Measurements from ENCODE around the gene ST3GAL5.
"Not testable (repeated sequence)": the region's sequence is repeated elsewhere in the genome, so short reads cannot be mapped to it uniquely, and the experiment has no call there.

ST3GAL5 gene

DNA sequence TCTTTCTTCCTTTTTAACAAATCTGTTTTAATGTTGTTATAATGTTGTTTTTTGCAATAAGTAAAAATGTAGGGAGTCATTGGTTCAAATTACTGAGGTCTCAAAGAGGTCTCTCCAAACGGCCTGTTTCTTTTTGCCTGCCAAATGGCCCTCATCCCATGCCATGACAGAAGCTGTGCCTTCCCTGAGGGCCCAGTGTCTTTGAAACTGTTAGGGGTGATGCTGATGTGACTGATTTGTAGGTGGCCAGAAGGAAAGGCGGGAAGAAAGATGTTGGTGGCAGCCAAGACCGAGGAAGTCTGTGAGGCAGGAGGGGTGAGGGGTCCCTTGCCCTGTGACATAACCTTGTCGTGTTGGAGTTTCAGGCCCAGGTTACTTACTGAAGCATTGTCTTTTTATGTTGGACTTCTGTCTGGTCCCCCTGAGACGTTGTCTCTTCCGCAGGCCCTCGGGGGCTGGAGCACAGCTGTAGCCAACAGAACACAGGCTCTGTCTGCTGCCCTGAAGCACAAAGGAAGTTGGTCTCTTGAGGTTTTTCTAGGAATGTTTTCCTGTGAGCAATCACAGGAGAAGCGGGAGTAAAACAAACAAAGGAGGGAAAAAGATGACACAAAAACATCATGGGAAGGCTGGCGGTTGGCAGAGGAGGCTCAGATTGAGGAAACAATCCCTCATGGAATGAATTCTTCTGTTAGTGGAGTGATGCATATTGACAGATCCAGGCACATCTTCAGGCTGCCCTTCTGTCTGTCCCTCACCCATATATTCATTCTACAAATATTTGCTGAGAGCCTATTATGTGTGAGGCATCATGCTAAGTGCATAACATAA is 4.9 kb upstream of the ST3GAL5 start:
- no peak for DNase-seq

DNA sequence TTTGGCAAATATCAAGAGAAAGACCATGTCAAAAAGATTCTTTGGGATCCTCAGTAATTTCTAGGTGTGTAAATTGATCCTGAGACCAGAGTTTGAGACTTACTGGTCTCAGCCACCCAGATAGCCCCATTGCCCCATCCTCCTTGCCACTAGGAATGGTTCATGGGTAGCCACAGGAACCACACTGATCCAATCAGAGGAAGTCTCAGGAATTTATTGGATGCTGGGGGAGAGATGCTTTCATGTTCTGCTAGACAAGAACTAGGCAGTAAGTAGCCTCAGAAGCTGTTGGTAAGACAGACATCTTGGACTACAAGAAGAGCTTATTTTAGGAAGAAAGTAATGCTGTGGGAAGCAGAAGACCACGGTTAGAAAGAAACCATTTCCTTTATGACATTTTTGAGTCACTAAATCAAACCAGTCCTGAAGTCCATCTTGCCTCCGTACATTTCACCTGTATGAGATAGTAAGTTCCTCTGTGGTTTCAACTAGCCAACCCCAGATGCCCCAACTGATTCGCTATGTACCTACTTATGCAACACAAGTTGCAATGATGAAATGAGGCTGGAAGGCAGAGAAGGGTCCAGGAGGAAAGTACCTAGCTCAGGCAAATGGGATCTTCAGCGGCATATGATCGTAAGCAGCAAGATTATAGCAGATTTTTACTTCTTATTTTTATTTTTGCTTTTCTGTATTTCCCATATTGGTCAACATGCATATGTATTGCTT is 3.6 kb upstream of the ST3GAL5 start:
- DNase-seq = no peak

DNA sequence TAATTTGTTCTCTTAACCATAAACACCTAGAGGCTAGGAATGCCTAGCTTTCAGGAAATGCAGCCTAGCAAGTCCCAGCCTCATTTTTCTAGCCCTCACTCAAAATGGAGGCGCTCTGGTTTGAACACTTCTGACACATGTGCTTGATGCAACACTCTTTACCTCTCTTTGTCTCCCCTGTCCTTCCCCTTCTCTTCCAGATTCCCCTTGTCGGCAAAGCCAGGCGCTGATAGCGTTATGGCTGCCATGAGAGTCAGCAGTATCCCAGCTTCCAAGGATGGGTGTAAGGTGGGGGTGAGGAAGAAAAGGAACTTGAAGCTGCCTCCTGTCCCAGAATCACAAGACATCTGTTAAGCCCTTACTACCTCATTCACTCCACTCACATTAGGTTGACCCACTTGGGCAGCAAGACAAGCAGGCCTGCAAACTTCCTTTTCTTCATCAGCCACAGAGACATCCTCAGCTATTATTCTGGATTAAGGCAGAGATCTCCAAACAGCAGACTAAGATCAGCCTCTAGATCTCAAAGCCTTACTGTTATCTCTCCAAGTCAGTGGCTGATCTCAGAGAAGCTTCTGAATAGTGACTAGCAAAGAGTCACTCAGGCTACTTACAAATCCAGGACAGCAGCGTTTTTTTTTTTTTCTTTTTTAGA is 1.9 kb upstream of the ST3GAL5 start:
- peak; percentile 48 to 81 (median 70) for DNase-seq

GRCh38 chr2:85889627-85890281 is 964 bp upstream of the ST3GAL5 start:
- DNase-seq = peak in 3 of 4 experiments; percentile 21 to 59 (median 43)

- peak; percentile 32 to 55 (median 40) for DNase-seq
Measured at GRCh38 chr2:85888020-85888683, 638 bp downstream of the ST3GAL5 start.

DNA sequence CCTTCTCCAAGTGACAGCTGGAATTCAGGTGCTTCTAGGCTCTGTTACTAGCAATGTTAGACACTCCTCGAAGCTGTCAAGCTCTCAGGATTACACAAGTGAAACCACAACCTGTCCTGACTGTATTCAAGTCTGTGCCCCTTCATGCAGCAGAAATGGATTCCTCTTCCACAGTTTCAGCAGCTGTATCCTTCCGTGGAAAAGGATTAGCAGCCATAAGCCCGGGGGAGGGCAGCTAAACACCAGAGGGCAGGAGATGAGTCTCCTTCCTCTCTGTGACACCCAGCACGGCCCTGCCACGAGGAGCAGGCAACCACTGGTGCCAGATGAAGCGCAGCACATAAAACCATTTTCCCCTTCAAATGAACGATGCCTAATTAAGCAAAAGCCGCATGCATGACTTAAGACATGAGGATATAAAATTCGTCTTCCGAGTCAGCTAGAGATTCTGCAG is 1.2 kb downstream of the ST3GAL5 start:
- peak; percentile 73 to 87 (median 84) for DNase-seq

- DNase-seq = peak; percentile 91 to 97 (median 94)
Measured at GRCh38 chr2:85886590-85886989, 2.2 kb downstream of the ST3GAL5 start.

GRCh38 chr2:85886141-85886540 is 2.6 kb downstream of the ST3GAL5 start:
- DNase-seq = no peak

- DNase-seq = not testable (repeated sequence)
Measured at GRCh38 chr2:85881781-85882180, 7.0 kb downstream of the ST3GAL5 start.

DNA sequence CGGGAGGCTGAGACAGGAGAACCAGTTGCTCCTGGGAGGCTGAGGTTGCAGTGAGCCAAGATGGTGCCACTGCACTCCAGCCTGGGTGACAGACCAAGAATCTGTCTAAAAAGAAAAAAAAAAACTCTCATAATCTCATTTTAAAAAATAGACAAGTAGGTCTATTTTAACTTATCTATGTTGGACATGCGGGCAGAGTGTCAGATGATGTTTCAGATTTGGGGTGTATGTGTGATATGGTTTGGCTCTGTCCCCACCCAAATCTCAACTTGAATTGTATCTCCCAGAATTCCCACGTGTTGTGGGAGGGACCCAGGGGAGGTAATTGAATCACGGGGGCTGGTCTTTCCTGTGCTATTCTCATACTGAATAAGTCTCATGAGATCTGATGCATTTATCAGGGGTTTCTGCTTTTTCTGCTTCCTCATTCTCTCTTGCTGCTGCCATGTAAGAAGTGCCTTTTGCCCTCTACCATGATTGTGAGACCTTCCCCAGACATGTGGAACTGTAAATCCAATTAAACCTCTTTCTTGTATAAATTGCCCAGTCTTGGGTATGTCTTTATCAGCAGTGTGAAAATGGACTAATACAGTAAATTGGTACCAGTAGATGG is 8.0 kb downstream of the ST3GAL5 start:
- peak in 3 of 4 experiments; percentile 23 to 61 (median 37) for DNase-seq

DNA sequence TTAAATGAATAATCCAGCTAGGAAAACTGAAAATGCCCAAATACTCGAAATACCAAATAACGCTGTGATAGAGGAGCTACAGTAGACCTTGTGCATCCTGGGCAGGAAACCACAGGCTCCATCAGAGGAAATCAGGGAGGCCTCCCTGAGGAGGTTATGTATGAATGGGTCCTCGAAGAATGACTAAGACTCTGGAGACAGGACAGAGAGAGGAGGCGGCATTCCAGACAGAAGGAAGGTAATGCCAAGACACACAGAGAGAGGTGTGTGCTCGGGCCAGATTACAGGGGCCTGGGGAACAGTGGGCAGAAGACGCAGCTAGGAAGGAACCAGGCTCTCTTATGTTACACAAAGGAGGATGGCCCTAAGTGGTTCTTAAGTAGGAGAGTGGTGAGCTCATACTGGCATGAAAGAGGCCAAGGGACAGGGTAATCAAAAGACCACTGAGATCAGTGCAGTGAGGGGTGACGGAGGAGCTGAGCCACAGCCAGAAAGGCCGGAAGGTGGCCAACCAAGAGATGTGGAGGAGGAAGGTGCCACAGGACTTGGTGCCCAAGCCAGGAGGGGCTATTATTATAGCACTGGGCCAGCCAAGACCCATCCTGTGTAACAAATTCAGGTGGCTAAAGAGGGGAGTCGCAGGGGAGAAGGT is 9.9 kb downstream of the ST3GAL5 start:
- no peak for DNase-seq

GRCh38 chr2:85875350-85876050 is 13.3 kb downstream of the ST3GAL5 start:
- peak; percentile 47 to 66 (median 58) for DNase-seq

- DNase-seq = peak in 1 of 4 experiments; percentile 31
Measured at GRCh38 chr2:85873679-85874078, 15.1 kb downstream of the ST3GAL5 start.

DNA sequence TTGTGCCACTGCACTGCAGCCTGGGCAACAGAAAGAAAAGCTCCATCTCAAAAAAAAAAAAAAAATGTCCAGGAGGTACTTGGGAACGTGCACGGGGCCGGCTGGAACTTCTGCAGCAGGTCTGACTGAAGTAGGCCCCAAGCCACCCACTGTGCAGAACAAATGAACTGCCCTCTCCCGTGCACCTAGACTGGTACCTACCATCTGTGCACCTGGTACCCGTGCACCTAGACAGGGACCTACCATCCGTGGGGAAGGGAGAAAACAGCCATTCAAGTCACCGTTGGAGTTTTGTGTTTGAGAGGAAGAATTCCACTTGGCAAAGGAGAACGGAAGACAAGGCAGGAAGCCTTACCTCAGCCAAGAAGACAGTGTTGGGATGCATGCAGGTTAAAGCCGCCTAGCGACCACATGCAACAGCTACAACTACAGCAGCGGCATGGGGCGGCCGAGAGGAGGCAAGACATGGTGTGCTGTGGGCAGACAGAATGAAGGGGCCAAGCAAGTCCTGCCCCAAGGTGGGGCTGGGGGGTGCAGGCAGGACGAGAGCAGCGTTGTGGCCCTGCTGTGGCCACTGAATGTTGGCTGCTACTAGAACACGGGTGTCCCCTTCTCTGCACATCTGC is 16.1 kb downstream of the ST3GAL5 start:
- DNase-seq = no peak

DNA sequence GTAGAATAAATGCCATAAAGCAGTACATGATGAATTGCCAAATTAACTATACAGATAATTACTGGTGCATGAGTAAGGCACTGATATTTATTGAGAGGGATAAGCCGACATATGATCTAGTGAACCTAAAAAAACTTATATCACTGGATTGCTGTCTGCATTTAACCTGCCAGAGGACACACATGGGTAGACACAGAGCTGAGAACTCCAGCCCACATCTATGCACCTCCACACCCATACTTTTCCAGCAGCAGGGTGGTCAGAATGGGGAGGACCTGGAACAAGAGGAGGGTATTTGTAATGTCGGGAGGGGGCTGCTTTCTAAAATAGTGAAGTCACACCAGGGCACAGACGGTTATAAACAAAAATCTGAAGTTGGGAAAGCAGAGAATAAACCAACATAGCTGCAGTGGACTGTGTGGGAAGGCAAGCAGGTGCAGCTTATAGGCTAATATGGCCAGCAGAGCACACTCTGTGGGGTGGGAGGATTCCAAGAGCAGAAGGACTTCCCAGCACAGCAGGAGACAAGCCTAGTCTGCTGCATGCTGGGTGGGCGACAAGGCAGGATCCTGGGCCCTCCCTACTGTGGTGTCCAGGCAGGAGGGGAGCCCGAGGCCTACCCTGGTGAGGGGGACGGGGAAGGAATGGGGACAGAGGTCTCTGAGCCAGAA is 17.2 kb downstream of the ST3GAL5 start:
- no peak for DNase-seq

DNA sequence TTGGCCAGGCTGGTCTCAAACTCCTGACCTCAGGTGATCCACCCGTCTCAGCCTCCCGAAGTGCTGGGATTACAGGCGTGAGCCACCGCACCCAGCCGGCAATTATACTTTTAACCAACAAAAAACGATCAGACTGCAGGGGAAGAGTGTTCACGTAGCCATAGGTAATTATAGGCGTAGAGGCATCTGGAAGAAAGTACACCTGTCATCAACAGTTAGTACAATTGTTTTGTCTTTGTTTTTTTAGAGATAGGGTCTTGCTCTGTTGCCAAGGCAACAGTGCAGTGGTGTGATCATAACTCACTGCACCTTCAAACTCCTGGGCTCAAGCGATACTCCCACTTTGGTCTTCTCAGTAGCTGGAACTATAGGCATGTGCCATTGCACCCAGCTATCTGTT is 20.0 kb downstream of the ST3GAL5 start:
- no peak for DNase-seq

DNA sequence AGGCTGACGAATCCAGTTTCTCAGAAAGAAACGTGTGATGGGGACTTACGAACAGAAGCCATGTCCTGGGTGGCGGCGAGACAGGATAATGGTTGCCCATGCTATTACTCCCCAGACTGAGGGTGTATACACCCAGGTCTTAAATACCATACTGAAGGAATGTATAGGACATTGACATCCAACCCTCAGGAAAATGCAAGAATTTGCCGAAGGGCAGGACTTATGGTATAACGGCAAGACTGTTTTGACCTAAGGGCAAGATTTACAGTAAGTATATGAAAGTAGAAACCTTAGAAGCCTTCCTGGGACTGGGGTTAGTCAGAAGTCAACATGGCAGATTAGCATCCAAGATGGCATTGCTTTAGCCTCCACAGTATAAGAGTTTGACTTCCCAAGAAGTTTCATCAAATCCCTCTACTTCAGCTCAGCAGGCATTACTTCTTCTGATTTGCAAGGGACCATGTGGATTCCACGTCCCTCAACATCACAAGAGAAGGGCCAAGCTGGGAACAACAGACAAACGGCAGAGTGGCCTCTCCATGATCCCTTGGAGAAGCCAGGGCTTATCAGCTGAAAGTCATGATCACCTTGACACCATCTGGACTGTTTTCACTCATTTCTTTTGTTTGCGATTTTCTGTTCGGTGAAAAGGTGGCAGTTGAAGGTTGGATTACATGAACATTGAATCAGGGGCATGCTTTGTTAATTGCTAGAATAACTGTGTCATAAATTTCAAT is 21.1 kb downstream of the ST3GAL5 start:
- no peak for DNase-seq

GRCh38 chr2:85867121-85867520 is 21.7 kb downstream of the ST3GAL5 start:
- DNase-seq = no peak
